Naive B cell (primary cell): ENCODE data around the gene NXNL1. TPM values are rescaled to one million over a fixed set of nuclear protein-coding genes. Genes with fewer than 3 reads are reported as not detected.
"Not testable (repeated sequence)": the region's sequence is repeated elsewhere in the genome, so short reads cannot be mapped to it uniquely, and the experiment has no call there.

ENCODE experiments used
- ATAC-seq, 2 donors: fragments of 150-1000 bp; cut with Tn5 transposase; 2 replicates each; pipeline ENCODE4 v1.10.0; 2021; ENCODE audit warnings: low read depth in 2 of 2, mild to moderate bottlenecking in 2 of 2, moderate library complexity in 2 of 2
- DNase-seq: peaks from one replicate; pipeline ENCODE4 v3.0.0; 2022
- H3K27ac Mint-ChIP-seq, 6 donors: one replicate each; pipeline ENCODE4 v1.8.0; 2020 to 2022; ENCODE audit warnings: mild to moderate bottlenecking in 6 of 6, mixed read lengths in 6 of 6, moderate library complexity in 5 of 6, inconsistent platforms in 2 of 6
- H3K27me3 Mint-ChIP-seq, 3 donors: one replicate each; pipeline ENCODE4 v1.8.0; 2021 to 2022; ENCODE audit warnings: mixed read lengths in 3 of 3, mild to moderate bottlenecking in 1 of 3
- H3K36me3 Mint-ChIP-seq, 2 donors: one replicate each; pipeline ENCODE4 v1.8.0; 2020 to 2022; ENCODE audit warnings: mixed read lengths in 2 of 2, inconsistent platforms in 1 of 2, mild to moderate bottlenecking in 1 of 2
- H3K4me1 Mint-ChIP-seq, 3 donors: one replicate each; pipeline ENCODE4 v1.8.0; 2020 to 2022; ENCODE audit warnings: mixed read lengths in 3 of 3, inconsistent platforms in 1 of 3, mild to moderate bottlenecking in 1 of 3, moderate library complexity in 1 of 3
- H3K4me3 Mint-ChIP-seq, 8 donors: one replicate each; pipeline ENCODE4 v1.8.0; 2020 to 2022; ENCODE audit warnings: mild to moderate bottlenecking in 8 of 8, mixed read lengths in 8 of 8, moderate library complexity in 8 of 8, inconsistent platforms in 2 of 8
- H3K9me3 Mint-ChIP-seq, 7 donors: one replicate each; pipeline ENCODE4 v1.8.0; 2020 to 2022; ENCODE audit warnings: mixed read lengths in 7 of 7, mild to moderate bottlenecking in 5 of 7, inconsistent platforms in 2 of 7, moderate library complexity in 1 of 7
- polyA plus RNA-seq, 6 donors: library from polyadenylated mRNA; unstranded; fragments of 300-500 nt; fragmentation: Illumina TruSeq; gene quantifications; one replicate each; pipeline ENCODE4 v1.2.3, GENCODE V29; 2021; ENCODE audit warnings: low read depth in 6 of 6

NXNL1 gene
- polyA plus RNA-seq, result not detected

GRCh38 chr19:17460372-17461230, at the start of gene NXNL1:
NXNL1 (minus strand) TSS chr19:17460926; CDS start chr19:17460869, 57 bp downstream.
- no peak for ATAC-seq
- Mint-ChIP-seq H3K27ac (no peak within 1 kb of the TSS), H3K27me3 (peaks cover 16 to 49% (median 17%) of the 10 kb centered on the region in 3 donors), H3K4me3 (no peak within 1 kb of the TSS), H3K4me1 (peaks cover 0 to 5% (median 3%) of the 10 kb centered on the region in 3 donors), H3K36me3 (no peaks in the 10 kb centered on the region), H3K9me3 (no peaks in the 10 kb centered on the region)
- DNase-seq, result no peak

GRCh38 chr19:17508558-17508933, 47.8 kb upstream of the NXNL1 start:
- H3K36me3 Mint-ChIP-seq, H3K27me3 Mint-ChIP-seq, H3K9me3 Mint-ChIP-seq, DNase-seq, ATAC-seq: not testable (repeated sequence)
- Mint-ChIP-seq H3K4me1 (peaks cover 15 to 39% (median 38%) of the 10 kb centered on the region in 3 donors), H3K27ac (peak overlapping the region in 1 of 6 donors; percentile 38), H3K4me3 (peak overlapping the region in 1 of 8 donors; percentile 73)

GRCh38 chr19:17506745-17507144, 46.0 kb upstream of the NXNL1 start:
- no peaks in the 10 kb centered on the region for H3K36me3 Mint-ChIP-seq
- H3K4me1 Mint-ChIP-seq, result peaks cover 11 to 29% (median 27%) of the 10 kb centered on the region in 3 donors
- ATAC-seq, result no peak
- DNase-seq, result no peak
- H3K4me3 Mint-ChIP-seq, result peak overlapping the region in 1 of 8 donors; percentile 65
- no peaks in the 10 kb centered on the region for H3K9me3 Mint-ChIP-seq
- H3K27me3 Mint-ChIP-seq, result no peaks in the 10 kb centered on the region
- no peak overlapping the region for H3K27ac Mint-ChIP-seq

DNA sequence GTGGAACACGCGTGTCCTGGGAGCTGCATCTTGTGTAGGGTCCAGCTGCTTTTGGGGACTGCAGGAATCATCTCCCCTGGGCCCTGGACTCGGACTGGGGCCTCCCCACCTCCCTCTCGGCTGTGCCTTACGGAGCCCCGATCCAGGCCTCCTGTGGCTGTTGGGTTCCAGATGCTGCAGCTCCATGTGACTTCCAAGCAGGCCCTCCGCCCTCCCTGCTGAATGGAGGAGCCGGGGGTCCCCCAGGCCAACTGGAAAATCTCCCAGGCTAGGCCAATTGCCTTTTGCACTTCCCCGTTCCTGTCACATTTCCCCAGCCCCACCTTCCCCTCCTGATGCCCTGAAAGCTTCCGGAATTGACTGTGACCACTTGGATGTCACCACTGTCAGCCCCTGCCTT, 44.5 kb upstream of the NXNL1 start:
- DNase-seq (no peak), ATAC-seq (no peak)
- H3K36me3 Mint-ChIP-seq, result no peaks in the 10 kb centered on the region
- no peaks in the 10 kb centered on the region for H3K9me3 Mint-ChIP-seq
- peaks cover 4 to 17% (median 15%) of the 10 kb centered on the region in 3 donors for H3K4me1 Mint-ChIP-seq
- H3K4me3 Mint-ChIP-seq, result no peak overlapping the region
- no peaks in the 10 kb centered on the region for H3K27me3 Mint-ChIP-seq
- H3K27ac Mint-ChIP-seq, result peak overlapping the region in 1 of 6 donors; percentile 51

- no peaks in the 10 kb centered on the region for H3K27me3 Mint-ChIP-seq
- no peaks in the 10 kb centered on the region for H3K36me3 Mint-ChIP-seq
- DNase-seq (no peak), ATAC-seq (no peak)
- no peak overlapping the region for H3K4me3 Mint-ChIP-seq
- H3K9me3 Mint-ChIP-seq, result no peaks in the 10 kb centered on the region
- H3K4me1 Mint-ChIP-seq, result peaks cover 9 to 17% (median 15%) of the 10 kb centered on the region in 3 donors
- H3K27ac Mint-ChIP-seq, result peak overlapping the region in 1 of 6 donors; percentile 54
Measured at GRCh38 chr19:17504456-17504855, 43.7 kb upstream of the NXNL1 start.

DNA sequence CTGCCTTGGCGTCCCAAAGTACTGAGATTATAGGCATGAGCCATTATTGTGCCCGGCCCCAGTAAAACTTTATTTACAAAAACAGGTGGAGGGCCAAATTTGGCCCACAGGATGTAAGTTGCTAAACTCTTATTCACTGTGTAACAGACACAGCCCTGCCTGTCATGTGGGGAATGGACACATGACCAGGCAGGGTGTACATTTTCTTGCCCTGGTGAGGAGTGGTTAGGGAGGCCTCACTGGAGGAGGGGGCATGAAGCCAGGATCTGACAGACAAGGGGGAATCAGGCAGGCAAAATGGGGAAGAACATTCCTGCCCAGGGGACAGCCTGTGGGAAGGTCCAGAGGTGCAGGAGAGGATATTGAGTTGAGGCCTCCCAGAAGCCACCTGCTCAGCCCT, 43.3 kb upstream of the NXNL1 start:
- Mint-ChIP-seq H3K9me3 (no peaks in the 10 kb centered on the region), H3K27ac (peak overlapping the region in 3 of 6 donors; percentile 36 to 79 (median 47))
- ATAC-seq, result no peak

GRCh38 chr19:17503240-17503639, 42.5 kb upstream of the NXNL1 start:
- Mint-ChIP-seq H3K27me3 (no peaks in the 10 kb centered on the region), H3K27ac (no peak overlapping the region), H3K9me3 (no peaks in the 10 kb centered on the region), H3K36me3 (no peaks in the 10 kb centered on the region), H3K4me3 (no peak overlapping the region), H3K4me1 (peaks cover 15 to 24% (median 22%) of the 10 kb centered on the region in 3 donors)
- ATAC-seq (no peak), DNase-seq (no peak)

More for the DNA sequence above, 43.3 kb upstream of the NXNL1 start:
- Mint-ChIP-seq H3K4me3 (no peak overlapping the region), H3K27me3 (no peaks in the 10 kb centered on the region), H3K36me3 (no peaks in the 10 kb centered on the region), H3K4me1 (peaks cover 10 to 18% (median 16%) of the 10 kb centered on the region in 3 donors)
- no peak for DNase-seq

GRCh38 chr19:17500447-17501198, 39.9 kb upstream of the NXNL1 start:
- no peak for DNase-seq
- H3K27me3 Mint-ChIP-seq, result no peaks in the 10 kb centered on the region
- no peaks in the 10 kb centered on the region for H3K36me3 Mint-ChIP-seq
- H3K27ac Mint-ChIP-seq, result no peak overlapping the region
- no peaks in the 10 kb centered on the region for H3K9me3 Mint-ChIP-seq
- no peak for ATAC-seq
- H3K4me3 Mint-ChIP-seq, result no peak overlapping the region
- peaks cover 32 to 42% (median 35%) of the 10 kb centered on the region in 3 donors for H3K4me1 Mint-ChIP-seq

- DNase-seq, result no peak
- Mint-ChIP-seq H3K9me3 (no peaks in the 10 kb centered on the region), H3K4me1 (peaks cover 33 to 40% (median 36%) of the 10 kb centered on the region in 3 donors), H3K36me3 (no peaks in the 10 kb centered on the region), H3K4me3 (peak overlapping the region in 1 of 8 donors; percentile 21), H3K27me3 (no peaks in the 10 kb centered on the region), H3K27ac (peak overlapping the region in 4 of 6 donors; percentile 30 to 82 (median 48))
- no peak for ATAC-seq
Measured at GRCh38 chr19:17499648-17500446, 39.1 kb upstream of the NXNL1 start.

GRCh38 chr19:17499025-17499424, 38.3 kb upstream of the NXNL1 start:
- DNase-seq, H3K9me3 Mint-ChIP-seq, ATAC-seq, H3K27me3 Mint-ChIP-seq, H3K4me3 Mint-ChIP-seq, H3K36me3 Mint-ChIP-seq: not testable (repeated sequence)
- Mint-ChIP-seq H3K27ac (peak overlapping the region in 2 of 6 donors; percentile 7 to 32), H3K4me1 (peaks cover 33 to 40% (median 36%) of the 10 kb centered on the region in 3 donors)

DNA sequence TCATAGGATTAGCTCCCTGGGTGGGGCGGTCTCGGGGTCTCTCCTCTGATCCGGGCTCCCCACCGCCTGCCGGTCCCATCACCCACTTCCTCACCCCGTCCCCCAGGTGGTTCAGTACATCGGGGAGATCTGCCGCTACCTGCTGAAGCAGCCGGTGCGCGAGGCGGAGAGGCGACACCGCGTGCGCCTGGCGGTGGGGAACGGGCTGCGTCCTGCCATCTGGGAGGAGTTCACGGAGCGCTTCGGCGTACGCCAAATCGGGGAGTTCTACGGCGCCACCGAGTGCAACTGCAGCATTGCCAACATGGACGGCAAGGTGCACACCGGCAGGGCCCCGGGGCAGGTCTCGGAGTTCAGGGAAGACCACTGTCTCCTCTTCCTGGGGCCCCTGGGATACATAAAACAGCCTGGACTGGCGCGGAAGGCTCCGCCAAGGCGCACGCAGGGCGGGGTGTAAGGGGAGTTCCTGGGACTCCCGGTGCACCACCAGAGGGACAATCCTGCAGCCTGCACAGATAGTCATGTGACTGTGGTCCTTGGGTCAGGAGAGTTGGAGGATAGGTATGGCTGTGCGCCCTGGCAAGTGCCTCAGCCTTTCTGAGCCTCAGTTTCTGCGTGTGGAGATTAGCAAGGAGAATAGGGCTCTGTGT, 36.5 kb upstream of the NXNL1 start:
- DNase-seq (no peak), ATAC-seq (no peak)
- Mint-ChIP-seq H3K4me3 (no peak overlapping the region), H3K9me3 (no peaks in the 10 kb centered on the region), H3K27ac (peak overlapping the region in 1 of 6 donors; percentile 80), H3K4me1 (peaks cover 29 to 40% (median 32%) of the 10 kb centered on the region in 3 donors), H3K27me3 (no peaks in the 10 kb centered on the region), H3K36me3 (no peaks in the 10 kb centered on the region)

DNA sequence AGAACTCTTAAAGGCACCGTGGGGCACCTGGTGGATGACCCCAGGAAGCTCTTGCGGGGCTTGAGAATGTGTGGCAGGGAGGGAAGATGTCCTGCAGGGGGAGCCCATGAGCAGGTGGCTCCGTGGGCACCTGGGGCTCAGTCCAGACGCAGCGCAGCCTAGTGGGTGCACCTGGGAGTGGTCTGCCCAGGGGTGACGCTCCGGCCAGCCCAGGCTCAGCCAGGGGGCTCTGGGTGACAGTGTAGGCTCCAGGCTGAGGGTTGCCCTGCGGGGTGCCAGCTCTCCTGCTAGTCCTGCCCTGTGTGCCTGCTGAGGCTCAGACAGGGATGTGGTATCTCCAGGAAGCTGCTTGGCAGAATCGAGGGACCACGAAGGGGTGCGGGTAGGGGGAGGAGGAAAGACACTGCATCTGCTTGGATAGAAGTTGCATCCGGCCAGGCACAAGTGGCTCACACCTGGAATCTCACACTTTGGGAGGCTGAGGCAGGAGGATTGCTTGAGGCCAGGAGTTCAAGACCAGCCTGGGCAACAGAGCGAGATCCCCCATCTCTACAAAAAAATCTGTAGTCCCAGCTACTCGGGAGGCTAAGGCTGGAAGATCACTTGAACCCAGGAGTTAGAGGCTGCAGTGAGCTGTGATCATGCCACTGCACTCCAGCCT, 35.7 kb upstream of the NXNL1 start:
- no peaks in the 10 kb centered on the region for H3K27me3 Mint-ChIP-seq
- ATAC-seq, result peak; percentile 96 to 97
- peak overlapping the region in 7 of 8 donors; percentile 9 to 59 (median 42) for H3K4me3 Mint-ChIP-seq
- peak; percentile 78 for DNase-seq
- H3K9me3 Mint-ChIP-seq, result no peaks in the 10 kb centered on the region
- no peak overlapping the region for H3K27ac Mint-ChIP-seq
- no peaks in the 10 kb centered on the region for H3K36me3 Mint-ChIP-seq
- peaks cover 29 to 40% (median 32%) of the 10 kb centered on the region in 3 donors for H3K4me1 Mint-ChIP-seq
